ENCODE measurements around the gene JUNB.
A peak's percentile ranks its signal among the peaks of the same experiment; 100 is the strongest.

The JUNB gene

DNA sequence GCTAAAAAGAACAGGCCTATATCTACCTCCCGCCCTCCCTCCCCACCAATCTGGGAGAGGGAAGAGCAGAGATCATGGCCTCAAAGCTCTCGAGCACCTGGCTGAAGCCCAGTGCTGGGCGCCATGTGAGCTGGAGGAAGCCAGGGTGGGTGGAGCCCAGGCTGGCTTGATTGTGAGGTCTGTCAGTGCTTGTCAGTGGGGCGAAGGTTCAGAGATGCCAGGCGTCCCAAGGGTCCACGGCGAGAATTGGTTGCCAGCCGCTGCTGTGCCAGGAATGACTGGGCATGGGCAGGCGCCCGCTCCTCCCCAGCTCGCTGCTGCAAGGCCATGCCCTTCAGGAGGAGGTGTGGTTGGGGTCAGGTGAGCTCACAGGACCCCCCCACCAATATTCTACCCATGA, 28.2 kb upstream of the JUNB start:
- no peak for DNase-seq (ENCODE audit: extremely low spot score)
- ChIA-PET CTCF (interaction anchor here (1.1 to 18.0 kb wide), 10 partner anchors 13 to 341 kb away, joined by 3 to 550 read pairs (median 4); partner anchors contain the start of genes BEST2, GET3, HOOK2 and JUNB), POLR2A (interaction anchor here (1.1 kb wide), 1 partner anchor 30 kb away, joined by 3 read pairs; no protein-coding TSS in a partner anchor)
- TF ChIP-seq, protein P1, sequence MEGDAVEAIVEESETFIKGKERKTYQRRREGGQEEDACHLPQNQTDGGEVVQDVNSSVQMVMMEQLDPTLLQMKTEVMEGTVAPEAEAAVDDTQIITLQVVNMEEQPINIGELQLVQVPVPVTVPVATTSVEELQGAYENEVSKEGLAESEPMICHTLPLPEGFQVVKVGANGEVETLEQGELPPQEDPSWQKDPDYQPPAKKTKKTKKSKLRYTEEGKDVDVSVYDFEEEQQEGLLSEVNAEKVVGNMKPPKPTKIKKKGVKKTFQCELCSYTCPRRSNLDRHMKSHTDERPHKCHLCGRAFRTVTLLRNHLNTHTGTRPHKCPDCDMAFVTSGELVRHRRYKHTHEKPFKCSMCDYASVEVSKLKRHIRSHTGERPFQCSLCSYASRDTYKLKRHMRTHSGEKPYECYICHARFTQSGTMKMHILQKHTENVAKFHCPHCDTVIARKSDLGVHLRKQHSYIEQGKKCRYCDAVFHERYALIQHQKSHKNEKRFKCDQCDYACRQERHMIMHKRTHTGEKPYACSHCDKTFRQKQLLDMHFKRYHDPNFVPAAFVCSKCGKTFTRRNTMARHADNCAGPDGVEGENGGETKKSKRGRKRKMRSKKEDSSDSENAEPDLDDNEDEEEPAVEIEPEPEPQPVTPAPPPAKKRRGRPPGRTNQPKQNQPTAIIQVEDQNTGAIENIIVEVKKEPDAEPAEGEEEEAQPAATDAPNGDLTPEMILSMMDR (IDR thresholded peaks at IDR 0.05; ENCODE audit: control extremely low read depth, extremely low read depth, low read depth, missing control alignments): no peak

DNA sequence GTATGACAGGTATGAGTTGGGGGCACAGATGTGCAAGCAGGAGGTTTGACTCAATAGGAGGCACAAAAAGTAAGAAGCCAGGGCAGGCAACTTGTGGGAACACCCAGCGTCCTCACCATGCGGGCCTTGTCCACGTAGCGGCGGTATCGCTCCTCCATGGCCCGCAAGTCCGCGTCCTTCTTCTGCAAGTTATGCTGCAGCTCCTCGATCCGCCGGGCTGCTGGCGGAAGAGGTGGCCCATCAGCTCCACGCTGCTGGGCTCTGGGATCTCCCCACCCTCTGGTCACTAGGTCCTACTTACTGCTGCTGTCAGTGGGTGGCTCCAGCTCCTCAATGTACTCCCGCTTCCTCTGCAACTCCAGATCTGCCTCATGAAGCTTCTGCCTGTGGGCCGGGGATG, 26.6 kb upstream of the JUNB start:
- CTCF ChIA-PET: interaction anchor here (0.9 to 18.0 kb wide), 14 partner anchors 11 to 201 kb away, joined by 3 to 550 read pairs (median 16); partner anchors contain the start of genes BEST2, GET3, HOOK2 and JUNB
- no peak for DNase-seq (ENCODE audit: extremely low spot score)
- POLR2A ChIA-PET: interaction anchor here (3.0 kb wide), 1 partner anchor 27 kb away, joined by 25 read pairs; the partner anchor contains the start of gene JUNB
- TF ChIP-seq, protein P1 (IDR thresholded peaks at IDR 0.05; ENCODE audit: control extremely low read depth, extremely low read depth, low read depth, missing control alignments): no peak

DNA sequence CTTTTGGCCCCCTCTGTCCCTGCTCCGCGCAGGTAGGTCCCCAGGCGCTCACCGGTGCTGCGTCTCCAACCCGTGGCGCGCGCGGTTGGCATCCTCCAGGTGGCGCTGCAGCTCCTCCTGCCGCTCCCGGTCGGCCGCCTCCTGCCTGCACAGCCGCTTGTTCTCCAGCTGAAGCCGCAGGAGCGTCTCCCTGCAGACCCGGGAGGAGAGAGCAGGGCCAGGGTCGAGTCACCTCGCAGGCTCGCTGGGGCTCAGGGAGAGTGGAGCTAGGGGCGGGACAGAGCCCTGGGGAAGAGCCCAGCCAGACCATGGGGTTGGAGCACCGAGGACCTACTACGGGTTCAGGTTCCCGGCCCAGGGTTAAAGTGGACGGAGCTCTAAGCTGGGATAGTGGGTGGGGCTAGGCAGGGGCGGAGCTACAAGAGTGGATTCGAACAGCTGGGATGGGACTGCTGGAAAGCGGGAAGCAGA, 25.2 kb upstream of the JUNB start:
- CTCF ChIA-PET: interaction anchor here (0.6 to 18.0 kb wide), 41 partner anchors 10 to 328 kb away, joined by 3 to 550 read pairs (median 5); partner anchors contain the start of genes BEST2, GCDH, GET3 and HOOK2
- TF ChIP-seq, protein P1 (IDR thresholded peaks at IDR 0.05; ENCODE audit: control extremely low read depth, extremely low read depth, low read depth, missing control alignments): peak; percentile 97
- peak; percentile 83 for DNase-seq (ENCODE audit: extremely low spot score)
- POLR2A ChIA-PET: interaction anchor here (3.0 kb wide), 1 partner anchor 26 kb away, joined by 25 read pairs; the partner anchor contains the start of gene JUNB

DNA sequence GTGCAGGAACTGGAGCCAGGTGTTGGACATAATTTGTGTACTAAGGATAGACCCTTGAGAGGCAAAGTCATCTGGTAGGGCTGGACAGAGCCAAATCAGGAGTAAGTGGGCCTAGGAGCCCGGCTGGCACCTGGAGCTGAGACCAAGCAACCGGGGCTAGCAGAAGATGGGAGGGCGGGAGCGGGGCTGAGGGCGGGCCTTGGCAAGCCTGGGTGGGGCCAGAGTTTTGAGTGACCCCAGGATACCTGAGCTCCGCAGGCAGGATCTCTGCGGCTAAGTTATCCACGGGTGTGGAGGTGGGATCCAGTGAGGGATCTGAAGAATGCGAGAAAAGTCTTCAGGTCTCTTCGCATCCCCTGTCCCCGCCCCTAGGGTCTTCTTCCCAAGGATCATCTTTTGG, 24.1 kb upstream of the JUNB start:
- no peak for DNase-seq (ENCODE audit: extremely low spot score)
- POLR2A ChIA-PET: interaction anchor here (0.8 kb wide), 1 partner anchor 25 kb away, joined by 3 read pairs; the partner anchor contains the start of gene JUNB
- CTCF ChIA-PET: interaction anchor here (1.3 to 18.0 kb wide), 10 partner anchors 9 to 327 kb away, joined by 5 to 550 read pairs (median 16); partner anchors contain the start of genes BEST2, GET3, HOOK2 and JUNB
- TF ChIP-seq, protein P1 (IDR thresholded peaks at IDR 0.05; ENCODE audit: control extremely low read depth, extremely low read depth, low read depth, missing control alignments): no peak

DNA sequence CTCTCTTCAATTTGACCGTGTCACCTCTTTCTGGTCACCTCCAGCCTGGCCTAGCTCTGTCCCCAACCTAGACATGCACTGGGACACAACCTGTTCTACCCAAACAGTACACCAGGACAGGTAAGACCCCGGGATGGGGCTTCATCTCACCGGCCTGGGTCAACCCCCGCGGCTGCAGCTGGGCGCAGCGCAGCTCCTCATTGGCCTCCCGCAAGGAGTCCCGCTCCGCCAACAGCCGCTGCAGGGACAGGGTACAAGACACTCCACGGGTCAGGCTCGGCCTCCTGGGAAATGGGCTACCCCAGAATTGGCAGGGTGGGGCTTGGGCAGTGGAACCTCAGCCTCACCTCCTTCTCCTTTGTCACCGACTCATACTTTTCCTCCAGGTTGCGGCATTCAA, 23.6 kb upstream of the JUNB start:
- DNase-seq (ENCODE audit: extremely low spot score): no peak
- TF ChIP-seq, protein P1 (IDR thresholded peaks at IDR 0.05; ENCODE audit: control extremely low read depth, extremely low read depth, low read depth, missing control alignments): no peak
- ChIA-PET CTCF (interaction anchor here (1.7 to 18.0 kb wide), 7 partner anchors 8 to 326 kb away, joined by 5 to 550 read pairs (median 91); partner anchors contain the start of genes BEST2, GET3, HOOK2 and JUNB), POLR2A (interaction anchor here (0.8 kb wide), 1 partner anchor 24 kb away, joined by 3 read pairs; the partner anchor contains the start of gene JUNB)

DNA sequence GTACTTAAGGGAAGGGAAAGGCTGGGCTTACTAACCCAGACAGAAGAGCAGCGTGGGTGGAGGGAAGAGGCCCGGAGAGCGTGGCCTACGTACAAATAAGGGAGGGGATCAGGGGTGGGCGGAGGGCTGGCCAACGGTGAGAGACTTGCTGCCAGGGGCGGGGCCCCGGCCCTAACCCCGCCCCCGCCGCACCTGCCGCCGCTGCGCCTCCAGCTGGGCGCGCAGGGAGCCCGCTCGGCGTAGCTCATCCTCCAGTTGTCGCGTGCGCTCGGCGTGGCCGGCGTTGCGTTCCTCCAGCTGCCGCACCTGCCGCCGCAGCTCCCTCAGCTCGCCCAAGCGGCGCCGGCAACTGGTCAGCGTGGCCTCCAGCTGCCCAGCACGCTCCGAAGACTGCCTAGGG, 21.6 kb upstream of the JUNB start:
- TF ChIP-seq, protein P1 (IDR thresholded peaks at IDR 0.05; ENCODE audit: control extremely low read depth, extremely low read depth, low read depth, missing control alignments): peak; percentile 27
- CTCF ChIA-PET: interaction anchor here (1.5 to 18.0 kb wide), 5 partner anchors 9 to 78 kb away, joined by 3 to 550 read pairs (median 16); partner anchors contain the start of genes BEST2, GET3, JUNB and THSD8
- POLR2A ChIA-PET: interaction anchor here (0.6 to 1.6 kb wide), 2 partner anchors 22 to 26 kb away, joined by 3 to 9 read pairs; partner anchors contain the start of gene JUNB
- peak; percentile 85 for DNase-seq (ENCODE audit: extremely low spot score)
